ENCODE data around the gene TMEM242. TPM values are rescaled to one million over a fixed set of nuclear protein-coding genes. Genes with fewer than 3 reads are reported as not detected.

Gene TMEM242
- polyA plus RNA-seq, 1 experiment: 4.4 TPM

DNA sequence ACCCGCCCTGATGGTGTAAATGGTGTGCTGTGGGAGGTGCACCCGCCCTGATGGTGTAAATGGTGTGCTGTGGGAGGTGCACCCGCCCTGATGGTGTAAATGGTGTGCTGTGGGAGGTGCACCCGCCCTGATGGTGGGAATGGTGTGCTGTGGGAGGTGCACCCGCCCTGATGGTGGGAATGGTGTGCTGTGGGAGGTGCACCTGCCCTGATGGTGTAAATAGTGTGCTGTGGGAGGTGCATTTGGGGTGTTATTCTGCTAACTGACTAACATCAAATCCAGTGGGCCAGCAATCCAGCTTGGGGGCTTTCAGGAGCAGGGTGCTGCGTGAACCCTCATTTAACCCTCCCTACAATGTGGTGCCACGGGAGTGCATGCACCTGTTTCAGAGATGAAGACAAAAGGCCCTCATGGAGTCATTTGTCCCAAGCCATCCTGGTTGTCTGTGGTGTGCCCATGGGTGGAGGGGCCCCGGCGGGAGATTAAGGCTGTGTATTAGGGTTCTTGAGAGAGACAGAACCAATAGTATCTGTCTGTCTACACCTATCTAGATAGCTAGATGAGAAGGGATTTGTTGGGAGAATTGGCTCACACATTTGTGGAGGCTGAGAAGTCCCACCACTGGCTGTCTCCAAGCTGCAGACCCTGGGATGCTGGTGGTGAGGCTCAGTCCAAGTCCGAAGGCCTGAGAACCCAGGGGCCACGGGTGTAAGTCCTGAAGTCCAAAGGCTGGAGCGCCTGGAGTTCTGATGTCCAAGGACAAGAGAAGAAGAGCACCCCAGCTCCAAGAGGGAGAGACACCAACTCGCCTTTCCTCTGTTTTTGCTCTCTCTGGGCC is 39.2 kb downstream of the TMEM242 start:
- DNase-seq (ENCODE audit: low read depth): no peak

DNA sequence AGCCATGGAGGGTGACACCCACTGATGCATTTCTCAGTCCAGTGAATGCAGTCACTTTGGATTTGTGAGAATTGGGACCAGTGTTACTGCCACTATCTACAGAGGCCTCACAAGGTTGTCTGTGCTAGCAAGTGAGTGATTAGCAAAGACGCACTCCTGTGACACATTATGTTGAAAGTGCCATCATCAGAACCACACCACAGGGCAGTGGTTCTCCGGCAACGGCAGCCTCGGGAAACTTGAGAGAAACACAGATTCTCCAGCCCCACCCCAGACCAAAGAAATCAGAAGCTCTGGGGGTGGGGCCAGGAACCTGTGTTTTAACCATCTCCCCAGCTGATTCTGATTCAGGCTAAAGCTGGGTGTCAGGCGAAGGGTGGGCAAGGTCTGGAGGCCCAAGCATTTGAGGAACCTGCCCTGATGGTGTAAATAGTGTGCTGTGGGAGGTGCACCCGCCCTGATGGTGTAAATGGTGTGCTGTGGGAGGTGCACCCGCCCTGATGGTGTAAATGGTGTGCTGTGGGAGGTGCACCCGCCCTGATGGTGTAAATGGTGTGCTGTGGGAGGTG is 39.9 kb downstream of the TMEM242 start:
- TF ChIP-seq, protein P1, sequence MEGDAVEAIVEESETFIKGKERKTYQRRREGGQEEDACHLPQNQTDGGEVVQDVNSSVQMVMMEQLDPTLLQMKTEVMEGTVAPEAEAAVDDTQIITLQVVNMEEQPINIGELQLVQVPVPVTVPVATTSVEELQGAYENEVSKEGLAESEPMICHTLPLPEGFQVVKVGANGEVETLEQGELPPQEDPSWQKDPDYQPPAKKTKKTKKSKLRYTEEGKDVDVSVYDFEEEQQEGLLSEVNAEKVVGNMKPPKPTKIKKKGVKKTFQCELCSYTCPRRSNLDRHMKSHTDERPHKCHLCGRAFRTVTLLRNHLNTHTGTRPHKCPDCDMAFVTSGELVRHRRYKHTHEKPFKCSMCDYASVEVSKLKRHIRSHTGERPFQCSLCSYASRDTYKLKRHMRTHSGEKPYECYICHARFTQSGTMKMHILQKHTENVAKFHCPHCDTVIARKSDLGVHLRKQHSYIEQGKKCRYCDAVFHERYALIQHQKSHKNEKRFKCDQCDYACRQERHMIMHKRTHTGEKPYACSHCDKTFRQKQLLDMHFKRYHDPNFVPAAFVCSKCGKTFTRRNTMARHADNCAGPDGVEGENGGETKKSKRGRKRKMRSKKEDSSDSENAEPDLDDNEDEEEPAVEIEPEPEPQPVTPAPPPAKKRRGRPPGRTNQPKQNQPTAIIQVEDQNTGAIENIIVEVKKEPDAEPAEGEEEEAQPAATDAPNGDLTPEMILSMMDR (IDR thresholded peaks at IDR 0.05; ENCODE audit: insufficient read depth, low read depth, low read length): no peak
- H3K4me3 ChIP-seq (ENCODE audit: low read depth, low read length): no peak overlapping the region
- POLR2A ChIA-PET: no interaction called here
- DNase-seq (ENCODE audit: low read depth): no peak
- no peaks in the 10 kb centered on the region for H3K27me3 ChIP-seq (ENCODE audit: control insufficient read depth, insufficient read depth, low read length)
- no peaks in the 10 kb centered on the region for H3K36me3 ChIP-seq (ENCODE audit: control insufficient read depth, insufficient read depth, low read length)
- CTCF ChIA-PET: no interaction called here

More for the DNA sequence above, 39.2 kb downstream of the TMEM242 start:
- H3K27me3 ChIP-seq (ENCODE audit: control insufficient read depth, insufficient read depth, low read length): no peaks in the 10 kb centered on the region
- H3K4me3 ChIP-seq (ENCODE audit: low read depth, low read length): no peak overlapping the region
- CTCF ChIA-PET: interaction anchor here (1.8 kb wide), 1 partner anchor 9 kb away, joined by 4 read pairs; no protein-coding TSS in a partner anchor
- POLR2A ChIA-PET: no interaction called here
- TF ChIP-seq, protein P1 (IDR thresholded peaks at IDR 0.05; ENCODE audit: insufficient read depth, low read depth, low read length): no peak
- no peaks in the 10 kb centered on the region for H3K36me3 ChIP-seq (ENCODE audit: control insufficient read depth, insufficient read depth, low read length)

DNA sequence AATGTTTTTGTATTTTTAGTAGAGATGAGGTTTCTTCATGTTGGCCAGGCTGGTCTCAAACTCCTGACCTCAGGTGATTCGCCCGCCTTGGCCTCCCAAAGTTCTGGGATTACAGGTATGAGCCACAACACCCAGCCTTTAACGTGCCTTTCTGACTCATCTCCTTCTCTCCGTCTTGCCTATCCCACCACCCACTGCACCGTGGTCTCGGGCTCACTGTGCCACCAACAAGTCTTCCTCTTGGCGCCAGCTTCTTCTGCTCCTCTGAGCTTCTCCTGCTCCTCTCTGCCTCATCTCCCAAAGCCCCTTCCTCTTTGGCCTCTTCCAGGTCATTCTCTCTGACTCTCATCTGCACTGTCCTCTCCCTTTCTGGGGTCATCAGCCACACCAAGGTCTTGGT is 41.0 kb downstream of the TMEM242 start:
- Histone ChIP-seq H3K36me3 (ENCODE audit: control insufficient read depth, insufficient read depth, low read length) (no peaks in the 10 kb centered on the region), H3K27me3 (ENCODE audit: control insufficient read depth, insufficient read depth, low read length) (no peaks in the 10 kb centered on the region), H3K4me3 (ENCODE audit: low read depth, low read length) (no peak overlapping the region)
- CTCF ChIA-PET: interaction anchor here (1.3 kb wide), 1 partner anchor 22 kb away, joined by 3 read pairs; no protein-coding TSS in a partner anchor
- POLR2A ChIA-PET: no interaction called here
- TF ChIP-seq, protein P1 (IDR thresholded peaks at IDR 0.05; ENCODE audit: insufficient read depth, low read depth, low read length): no peak
- no peak for DNase-seq (ENCODE audit: low read depth)

DNA sequence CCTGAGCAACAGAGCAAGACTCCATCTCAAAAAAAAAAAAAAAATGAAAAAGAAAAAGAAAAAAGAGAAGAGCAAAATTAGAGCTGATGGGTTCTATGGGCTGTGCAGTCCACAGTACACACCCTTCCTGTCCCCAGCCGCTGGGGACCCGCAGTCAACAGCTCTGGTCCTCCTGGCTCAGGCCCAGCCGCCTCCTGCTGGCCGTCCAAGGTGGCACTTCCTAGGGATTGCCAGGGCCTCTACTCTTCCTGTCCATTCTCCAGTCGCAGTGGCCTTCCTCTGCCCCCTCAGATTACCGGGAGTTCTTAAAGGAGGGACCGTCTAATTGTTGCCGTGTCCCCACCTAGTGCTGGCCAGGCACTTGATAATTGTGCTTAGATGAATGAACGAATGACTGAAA is 41.7 kb downstream of the TMEM242 start:
- Histone ChIP-seq H3K4me3 (ENCODE audit: low read depth, low read length) (no peak overlapping the region), H3K36me3 (ENCODE audit: control insufficient read depth, insufficient read depth, low read length) (no peaks in the 10 kb centered on the region), H3K27me3 (ENCODE audit: control insufficient read depth, insufficient read depth, low read length) (no peaks in the 10 kb centered on the region)
- ChIA-PET POLR2A (no interaction called here), CTCF (interaction anchor here (1.3 kb wide), 1 partner anchor 21 kb away, joined by 3 read pairs; no protein-coding TSS in a partner anchor)
- TF ChIP-seq, protein P1 (IDR thresholded peaks at IDR 0.05; ENCODE audit: insufficient read depth, low read depth, low read length): peak; percentile 30; the same call in 1 of the 2 replicates
- no peak for DNase-seq (ENCODE audit: low read depth)

DNA sequence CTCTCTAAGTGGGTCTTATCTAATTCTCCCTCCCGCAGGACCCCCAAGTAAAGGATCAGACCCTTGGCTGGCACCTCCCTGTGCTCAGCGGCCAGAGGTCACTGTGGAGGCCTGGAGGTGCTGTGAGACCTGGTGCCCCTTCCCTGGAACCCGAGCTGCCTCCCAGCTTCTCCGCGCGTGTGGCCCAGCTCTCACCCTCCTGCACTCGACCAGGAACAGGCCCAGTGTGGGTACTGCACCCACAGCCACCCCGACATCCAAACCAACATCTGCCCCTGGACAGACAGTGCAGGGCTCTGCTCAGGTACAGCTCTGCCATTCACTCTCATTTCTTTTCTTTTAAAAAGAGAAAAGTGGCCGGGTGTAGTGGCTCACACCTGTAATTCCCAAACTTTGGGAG is 42.4 kb downstream of the TMEM242 start:
- TF ChIP-seq, protein P1 (IDR thresholded peaks at IDR 0.05; ENCODE audit: insufficient read depth, low read depth, low read length): no peak
- Histone ChIP-seq H3K36me3 (ENCODE audit: control insufficient read depth, insufficient read depth, low read length) (no peaks in the 10 kb centered on the region), H3K4me3 (ENCODE audit: low read depth, low read length) (no peak overlapping the region), H3K27me3 (ENCODE audit: control insufficient read depth, insufficient read depth, low read length) (no peaks in the 10 kb centered on the region)
- ChIA-PET CTCF (interaction anchor here (1.3 kb wide), 1 partner anchor 20 kb away, joined by 3 read pairs; no protein-coding TSS in a partner anchor), POLR2A (no interaction called here)
- DNase-seq (ENCODE audit: low read depth): no peak
